Activated T-helper 1 cell treated with anti-CD3 and anti-CD28 coated beads, Interleukin-2, amount 50 U/mL, for 16 hours (primary cell): ENCODE data around the gene VPS51.

Experiments used
- DNase-seq, 2 donors: peaks; one replicate each; pipeline ENCODE4 v3.0.0-alpha.2; 2020; ENCODE audit warnings: low read depth in 1 of 2, low spot score in 1 of 2

The VPS51 gene

GRCh38 chr11:65071907-65072630, 23.9 kb upstream of the VPS51 start:
- no peak for DNase-seq

GRCh38 chr11:65072631-65072966, 23.4 kb upstream of the VPS51 start:
- no peak for DNase-seq

GRCh38 chr11:65077451-65077850, 18.6 kb upstream of the VPS51 start:
- no peak for DNase-seq

GRCh38 chr11:65078151-65078550, 17.9 kb upstream of the VPS51 start:
- peak; percentile 44 to 63 for DNase-seq

GRCh38 chr11:65078786-65079342, 17.1 kb upstream of the VPS51 start:
- DNase-seq = no peak

GRCh38 chr11:65083134-65083833, 12.7 kb upstream of the VPS51 start:
- no peak for DNase-seq

GRCh38 chr11:65083834-65084597, 12.0 kb upstream of the VPS51 start, which contains the start of the genes CDCA5 and ZFPL1:
CDCA5 (minus strand) TSS chr11:65084040; CDS start chr11:65083978, 62 bp downstream.
ZFPL1 (plus strand) TSS chr11:65084222; CDS start chr11:65084699, 477 bp downstream.
- peak; percentile 92 to 95 for DNase-seq

- DNase-seq = no peak
These were observed 11.2 kb upstream of the VPS51 start for GRCh38 chr11:65084598-65085375.

GRCh38 chr11:65085446-65085845, 10.6 kb upstream of the VPS51 start:
- DNase-seq = no peak

- no peak for DNase-seq
These were observed 9.2 kb upstream of the VPS51 start for GRCh38 chr11:65086809-65087208.

GRCh38 chr11:65087216-65087615, 8.8 kb upstream of the VPS51 start:
- no peak for DNase-seq

GRCh38 chr11:65087827-65088226, 8.2 kb upstream of the VPS51 start:
- DNase-seq = no peak

- DNase-seq = no peak
These were observed 6.4 kb upstream of the VPS51 start for GRCh38 chr11:65089621-65090020.

- no peak for DNase-seq
These were observed 5.4 kb upstream of the VPS51 start for GRCh38 chr11:65090628-65091027.

- no peak for DNase-seq
These were observed 587 bp upstream of the VPS51 start for GRCh38 chr11:65095427-65095826.

GRCh38 chr11:65096926-65097325, 912 bp downstream of the VPS51 start:
- DNase-seq = no peak

- DNase-seq = no peak
These were observed 4.8 kb downstream of the VPS51 start for GRCh38 chr11:65100674-65101350.

- no peak for DNase-seq
These were observed 6.4 kb downstream of the VPS51 start for GRCh38 chr11:65102142-65103095.

GRCh38 chr11:65103476-65103875, 7.5 kb downstream of the VPS51 start:
- no peak for DNase-seq
